ENCODE results near the gene RBBP8NL. TPM values are rescaled to one million over a fixed set of nuclear protein-coding genes. Genes with fewer than 3 reads are reported as not detected.
A peak's percentile ranks its signal among the peaks of the same experiment; 100 is the strongest.

RBBP8NL gene
- total and polyA plus RNA-seq, 11 donors: not detected

- H3K4me3 ChIP-seq: no peak overlapping the region
- ATAC-seq: no peak
- no peaks in the 10 kb centered on the region for H3K9me3 ChIP-seq
- no peaks in the 10 kb centered on the region for H3K36me3 ChIP-seq
- intact Hi-C loops (cut with DNase I): loop anchor here in 2 of 10 donors (5.0 to 10.0 kb wide), 2 partner anchors 36 to 233 kb away; partner anchors contain the start of genes PSMA7 (in 1 of the 2) and SS18L1 (in 1 of the 2)
- H3K4me1 ChIP-seq: peaks cover 0 to 75% (median 46%) of the 10 kb centered on the region in 12 donors
- no peaks in the 10 kb centered on the region for H3K27me3 ChIP-seq
- no peak for DNase-seq
- no peak for TF ChIP-seq CTCF (IDR thresholded peaks at IDR 0.05)
- no peak for TF ChIP-seq POLR2A (IDR thresholded peaks at IDR 0.05)
- 58 to 78% (median 69%) methylated on average over 10 to 22 of the region's 22 CpGs for WGBS, 4 donors
- H3K27ac ChIP-seq: peak overlapping the region in 9 of 12 donors; percentile 51 to 97 (median 73)
These were observed 49.1 kb downstream of the RBBP8NL start for GRCh38 chr20:62378215-62378614.

- no peak overlapping the region for H3K4me3 ChIP-seq
- peak in 4 of 5 donors; percentile 60 to 73 (median 66) for DNase-seq
- peak; percentile 14 to 48 (median 29) for ATAC-seq
- no peaks in the 10 kb centered on the region for H3K9me3 ChIP-seq
- H3K36me3 ChIP-seq: no peaks in the 10 kb centered on the region
- TF ChIP-seq POLR2A (IDR thresholded peaks at IDR 0.05) (no peak), CTCF (IDR thresholded peaks at IDR 0.05) (peak in 1 of 12 donors; percentile 16)
- no peaks in the 10 kb centered on the region for H3K27me3 ChIP-seq
- 0 to 53% (median 43%) methylated on average over 5 to 15 of the region's 15 CpGs for WGBS, 4 donors
- peak overlapping the region in 11 of 12 donors; percentile 6 to 97 (median 58) for H3K27ac ChIP-seq
- intact Hi-C loops (cut with DNase I): loop anchor here in 2 of 10 donors (2.0 to 10.0 kb wide), 3 partner anchors 25 to 233 kb away; partner anchors contain the start of genes PSMA7 (in 1 of the 2) and SS18L1 (in 1 of the 2)
- H3K4me1 ChIP-seq: peaks cover 0 to 72% (median 46%) of the 10 kb centered on the region in 12 donors
These were observed 49.6 kb downstream of the RBBP8NL start for GRCh38 chr20:62377615-62378178.

GRCh38 chr20:62377064-62377461 is 50.3 kb downstream of the RBBP8NL start:
- DNase-seq (no peak), ATAC-seq (no peak)
- no peaks in the 10 kb centered on the region for H3K36me3 ChIP-seq
- no peaks in the 10 kb centered on the region for H3K9me3 ChIP-seq
- peaks cover 0 to 66% (median 41%) of the 10 kb centered on the region in 12 donors for H3K4me1 ChIP-seq
- H3K4me3 ChIP-seq: no peak overlapping the region
- intact Hi-C loops (cut with DNase I): loop anchor here in 2 of 10 donors (2.0 to 10.0 kb wide), 3 partner anchors 24 to 232 kb away; partner anchors contain the start of genes PSMA7 (in 1 of the 2) and SS18L1 (in 1 of the 2)
- H3K27me3 ChIP-seq: no peaks in the 10 kb centered on the region
- TF ChIP-seq CTCF (IDR thresholded peaks at IDR 0.05) (no peak), POLR2A (IDR thresholded peaks at IDR 0.05) (no peak)
- H3K27ac ChIP-seq: peak overlapping the region in 11 of 12 donors; percentile 27 to 97 (median 67)
- 75 to 87% (median 80%) methylated on average over 13 to 17 of the region's 17 CpGs for WGBS, 4 donors
